ENCODE results near the gene TPCN1.

DNA sequence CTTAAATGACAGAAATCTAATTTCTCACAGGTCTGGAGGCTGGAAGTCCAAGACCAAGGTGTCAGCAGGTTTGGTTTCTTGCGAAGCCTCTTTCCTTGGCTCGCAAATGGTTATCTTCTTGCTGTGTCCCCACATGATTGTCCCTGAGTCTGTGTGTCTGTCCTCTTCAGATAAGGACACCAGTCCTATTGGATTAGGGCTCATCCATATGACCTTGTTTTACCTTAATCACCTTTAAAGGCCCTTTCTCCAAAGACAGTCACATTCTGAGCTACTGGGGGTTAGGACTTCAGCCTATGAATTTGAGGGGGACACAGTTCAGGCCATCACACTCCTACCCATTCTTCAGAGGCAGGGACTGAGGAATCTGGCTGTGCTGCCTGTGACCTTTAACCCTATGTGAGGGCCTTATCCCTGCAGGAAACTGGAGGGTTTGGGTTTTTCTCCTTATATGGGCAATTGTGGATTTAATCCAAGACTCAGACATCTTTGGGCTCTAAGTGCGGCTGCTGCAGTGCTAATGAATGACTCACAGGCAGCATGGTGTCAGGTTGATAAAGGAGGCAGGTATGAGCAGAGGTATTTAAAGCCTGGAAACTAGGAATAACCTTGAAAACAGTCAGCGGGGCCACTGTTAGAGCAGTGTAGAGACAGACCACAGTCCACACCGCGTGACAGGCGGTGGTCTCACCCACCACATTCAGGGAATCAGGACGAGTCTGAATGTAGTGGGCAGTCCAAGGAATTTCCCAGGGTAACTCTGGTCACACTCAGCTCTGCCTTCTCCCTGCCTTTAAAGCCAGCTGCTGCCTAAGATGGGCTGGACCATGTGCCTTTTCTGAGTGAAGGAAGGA, 10.2 kb downstream of the TPCN1 start:
- TF ChIP-seq POLR2A (IDR thresholded peaks at IDR 0.05; ENCODE audit: low read length) (no peak), GATA1 (IDR thresholded peaks at IDR 0.05; ENCODE audit: low read depth, low read length) (no peak)
